ENCODE measurements around the gene PAPPA.

- TF ChIP-seq POLR2A (IDR thresholded peaks at IDR 0.05), result no peak
- no peak for TF ChIP-seq CTCF (IDR thresholded peaks at IDR 0.05)
Observed at GRCh38 chr9:116366241-116366640, 212.7 kb downstream of the PAPPA start.
